Neuron (in vitro differentiated cells): ENCODE results near the gene DDX49.
"Not testable (repeated sequence)": the region's sequence is repeated elsewhere in the genome, so short reads cannot be mapped to it uniquely, and the experiment has no call there.

Experiments
- H2AFZ ChIP-seq: one replicate; pipeline ENCODE4 v1.6.1; 2013; ENCODE audit warnings: low read depth, mild to moderate bottlenecking, inconsistent platforms, low read length, moderate library complexity
- H3K27me3 ChIP-seq: one replicate; pipeline ENCODE4 v1.6.1; 2013; ENCODE audit warnings: low read length; ENCODE audit not compliant: insufficient read depth
- H3K36me3 ChIP-seq: one replicate; pipeline ENCODE4 v1.6.1; 2013; ENCODE audit warnings: low read length; ENCODE audit not compliant: insufficient read depth
- H3K4me1 ChIP-seq: one replicate; pipeline ENCODE4 v1.6.1; 2013; ENCODE audit warnings: low read length; ENCODE audit not compliant: insufficient read depth
- H3K4me3 ChIP-seq: 2 replicates; pipeline ENCODE4 v1.5.1; 2013; ENCODE audit warnings: mild to moderate bottlenecking, low read length, moderate library complexity
- H3K9me3 ChIP-seq: one replicate; pipeline ENCODE4 v1.6.1; 2013; ENCODE audit warnings: low read length

Gene DDX49

GRCh38 chr19:18908917-18909619, 10.4 kb upstream of the DDX49 start:
- no peaks in the 10 kb centered on the region for H3K27me3 ChIP-seq
- H3K4me3 ChIP-seq: no peak overlapping the region
- H3K4me1 ChIP-seq: no peaks in the 10 kb centered on the region
- no peaks in the 10 kb centered on the region for H3K9me3 ChIP-seq
- H3K36me3 ChIP-seq: peaks cover 71% of the 10 kb centered on the region
- H2AFZ ChIP-seq: no peak overlapping the region

GRCh38 chr19:18910010-18910409, 9.5 kb upstream of the DDX49 start:
- no peaks in the 10 kb centered on the region for H3K4me1 ChIP-seq
- H2AFZ ChIP-seq: no peak overlapping the region
- peaks cover 64% of the 10 kb centered on the region for H3K36me3 ChIP-seq
- H3K4me3 ChIP-seq: no peak overlapping the region
- H3K9me3 ChIP-seq: no peaks in the 10 kb centered on the region
- H3K27me3 ChIP-seq: no peaks in the 10 kb centered on the region

GRCh38 chr19:18910801-18911436, 8.6 kb upstream of the DDX49 start:
- H3K36me3 ChIP-seq: peaks cover 64% of the 10 kb centered on the region
- H3K4me3 ChIP-seq: no peak overlapping the region
- H3K27me3 ChIP-seq: no peaks in the 10 kb centered on the region
- H3K9me3 ChIP-seq: no peaks in the 10 kb centered on the region
- no peak overlapping the region for H2AFZ ChIP-seq
- no peaks in the 10 kb centered on the region for H3K4me1 ChIP-seq

- Histone ChIP-seq H2AFZ (no peak overlapping the region), H3K4me3 (no peak overlapping the region), H3K4me1 (peaks cover 3% of the 10 kb centered on the region), H3K36me3 (peaks cover 47% of the 10 kb centered on the region), H3K9me3 (no peaks in the 10 kb centered on the region), H3K27me3 (no peaks in the 10 kb centered on the region)
These were observed 6.6 kb upstream of the DDX49 start for GRCh38 chr19:18912933-18913332.

GRCh38 chr19:18913466-18913865, 6.0 kb upstream of the DDX49 start:
- Histone ChIP-seq H2AFZ (no peak overlapping the region), H3K4me1 (peaks cover 8% of the 10 kb centered on the region), H3K4me3 (no peak overlapping the region), H3K36me3 (peaks cover 43% of the 10 kb centered on the region), H3K9me3 (no peaks in the 10 kb centered on the region), H3K27me3 (no peaks in the 10 kb centered on the region)

GRCh38 chr19:18915639-18916038, 3.9 kb upstream of the DDX49 start:
- Histone ChIP-seq H3K4me1 (peaks cover 16% of the 10 kb centered on the region), H2AFZ (no peak overlapping the region), H3K4me3 (no peak overlapping the region), H3K36me3 (peaks cover 30% of the 10 kb centered on the region), H3K9me3 (no peaks in the 10 kb centered on the region), H3K27me3 (no peaks in the 10 kb centered on the region)

GRCh38 chr19:18917593-18917992, 1.9 kb upstream of the DDX49 start:
- not testable (repeated sequence) for H3K27me3 ChIP-seq, H2AFZ ChIP-seq, H3K4me3 ChIP-seq, H3K9me3 ChIP-seq
- Histone ChIP-seq H3K4me1 (peaks cover 17% of the 10 kb centered on the region), H3K36me3 (peaks cover 33% of the 10 kb centered on the region)

- no peaks in the 10 kb centered on the region for H3K9me3 ChIP-seq
- peaks cover 17% of the 10 kb centered on the region for H3K4me1 ChIP-seq
- H3K36me3 ChIP-seq: peaks cover 35% of the 10 kb centered on the region
- no peaks in the 10 kb centered on the region for H3K27me3 ChIP-seq
- H2AFZ ChIP-seq: no peak overlapping the region
- peak overlapping the region; percentile 62 for H3K4me3 ChIP-seq
These were observed 342 bp downstream of the DDX49 start for GRCh38 chr19:18919900-18920214.

GRCh38 chr19:18920400-18920799, 885 bp downstream of the DDX49 start:
- Histone ChIP-seq H2AFZ (no peak overlapping the region), H3K4me1 (peaks cover 17% of the 10 kb centered on the region), H3K27me3 (no peaks in the 10 kb centered on the region), H3K36me3 (peaks cover 31% of the 10 kb centered on the region), H3K4me3 (peak overlapping the region; percentile 62), H3K9me3 (no peaks in the 10 kb centered on the region)

GRCh38 chr19:18921593-18921992, 2.1 kb downstream of the DDX49 start:
- Histone ChIP-seq H3K4me3 (no peak overlapping the region), H3K4me1 (peaks cover 17% of the 10 kb centered on the region), H3K27me3 (no peaks in the 10 kb centered on the region), H2AFZ (no peak overlapping the region), H3K36me3 (peaks cover 35% of the 10 kb centered on the region), H3K9me3 (no peaks in the 10 kb centered on the region)

- Histone ChIP-seq H3K36me3 (peaks cover 38% of the 10 kb centered on the region), H3K4me3 (no peak overlapping the region), H3K9me3 (no peaks in the 10 kb centered on the region), H2AFZ (no peak overlapping the region), H3K4me1 (peaks cover 17% of the 10 kb centered on the region), H3K27me3 (no peaks in the 10 kb centered on the region)
These were observed 2.9 kb downstream of the DDX49 start for GRCh38 chr19:18922228-18922985.

- H3K9me3 ChIP-seq: no peaks in the 10 kb centered on the region
- peaks cover 54% of the 10 kb centered on the region for H3K36me3 ChIP-seq
- H3K4me1 ChIP-seq: peaks cover 7% of the 10 kb centered on the region
- H3K4me3 ChIP-seq: no peak overlapping the region
- no peak overlapping the region for H2AFZ ChIP-seq
- H3K27me3 ChIP-seq: no peaks in the 10 kb centered on the region
These were observed 5.2 kb downstream of the DDX49 start for GRCh38 chr19:18924684-18925213.
